Fibroblast of peridontal ligament (primary cell): ENCODE measurements around the gene BCL2L12.

Experiments
- DNase-seq: peaks from one replicate; pipeline ENCODE4 v3.0.0-alpha.2; 2010; ENCODE audit errors: extremely low read depth

The BCL2L12 gene

GRCh38 chr19:49641688-49642491 is 23.8 kb upstream of the BCL2L12 start, which contains the start of gene SCAF1:
SCAF1 (plus strand) TSS chr19:49642209; CDS start chr19:49645027, 2,818 bp downstream.
- peak; percentile 99 for DNase-seq

GRCh38 chr19:49642492-49643035 is 23.2 kb upstream of the BCL2L12 start:
- peak; percentile 30 for DNase-seq

- DNase-seq: no peak
Measured at GRCh38 chr19:49643466-49643865, 22.3 kb upstream of the BCL2L12 start.

GRCh38 chr19:49645592-49645991 is 20.1 kb upstream of the BCL2L12 start:
- DNase-seq: no peak

GRCh38 chr19:49645995-49646394 is 19.7 kb upstream of the BCL2L12 start:
- DNase-seq: no peak

GRCh38 chr19:49646586-49646985 is 19.1 kb upstream of the BCL2L12 start:
- no peak for DNase-seq

- DNase-seq: no peak
Measured at GRCh38 chr19:49651029-49651819, 14.5 kb upstream of the BCL2L12 start.

- DNase-seq: no peak
Measured at GRCh38 chr19:49651820-49652550, 13.7 kb upstream of the BCL2L12 start.

- DNase-seq: no peak
Measured at GRCh38 chr19:49652551-49653465, 12.9 kb upstream of the BCL2L12 start.

GRCh38 chr19:49653466-49653806 is 12.3 kb upstream of the BCL2L12 start:
- no peak for DNase-seq

GRCh38 chr19:49654581-49654980 is 11.2 kb upstream of the BCL2L12 start:
- DNase-seq: no peak

- no peak for DNase-seq
Measured at GRCh38 chr19:49655570-49656455, 9.9 kb upstream of the BCL2L12 start.

GRCh38 chr19:49656456-49657109 is 9.2 kb upstream of the BCL2L12 start:
- no peak for DNase-seq

GRCh38 chr19:49657493-49658138 is 8.1 kb upstream of the BCL2L12 start:
- DNase-seq: no peak

- no peak for DNase-seq
Measured at GRCh38 chr19:49658139-49658517, 7.6 kb upstream of the BCL2L12 start.

GRCh38 chr19:49658566-49659442 is 6.9 kb upstream of the BCL2L12 start:
- no peak for DNase-seq

GRCh38 chr19:49660338-49660961 is 5.3 kb upstream of the BCL2L12 start:
- no peak for DNase-seq
